ENCODE results near the gene ZNF136. TPM values are rescaled to one million over a fixed set of nuclear protein-coding genes. Genes with fewer than 3 reads are reported as not detected.

The ZNF136 gene
- polyA plus RNA-seq, 1 donor from 2014 or later, result 14.2 TPM

DNA sequence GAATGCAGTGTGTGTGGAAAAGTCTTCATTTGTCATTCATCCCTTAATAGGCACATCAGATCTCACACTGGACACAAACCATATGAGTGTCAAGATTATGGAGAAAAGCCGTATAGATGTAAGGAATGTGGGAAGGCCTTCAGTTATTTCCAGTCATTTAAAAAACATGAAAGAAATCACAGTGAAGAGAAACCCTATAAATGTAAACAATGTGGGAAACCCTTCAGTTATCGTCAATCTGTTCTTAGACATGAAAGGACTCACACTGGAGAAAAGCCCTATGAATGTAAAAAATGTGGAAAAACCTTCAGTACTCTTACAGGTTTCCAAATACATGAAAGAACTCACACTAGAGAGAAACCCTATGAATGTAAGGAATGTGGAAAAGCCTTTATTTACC, 45.3 kb downstream of the ZNF136 start:
- TF ChIP-seq MXI1 (conservative IDR thresholded peaks at IDR 0.05; ENCODE audit: poor library complexity, severe bottlenecking), result no peak
- no peak for TF ChIP-seq POLR2AphosphoS5 (IDR thresholded peaks at IDR 0.05)
- no peak for TF ChIP-seq REST (IDR thresholded peaks at IDR 0.05; ENCODE audit: borderline replicate concordance)
- TF ChIP-seq EZH2 (IDR thresholded peaks at IDR 0.05; ENCODE audit: borderline replicate concordance, insufficient read depth, low read length, poor library complexity, severe bottlenecking), result no peak
- TF ChIP-seq SMC3 (conservative IDR thresholded peaks at IDR 0.05; ENCODE audit: poor library complexity), result no peak
- no peak for TF ChIP-seq RAD21 (conservative IDR thresholded peaks at IDR 0.05)
- TF ChIP-seq EP300 (conservative IDR thresholded peaks at IDR 0.05; ENCODE audit: poor library complexity, severe bottlenecking), result no peak
- TF ChIP-seq TAF1 (IDR thresholded peaks at IDR 0.05; ENCODE audit: low read depth), result no peak

GRCh38 chr19:12217332-12217731, 54.4 kb downstream of the ZNF136 start:
- no peak for TF ChIP-seq RAD21 (conservative IDR thresholded peaks at IDR 0.05)
- no peak for TF ChIP-seq POLR2AphosphoS5 (IDR thresholded peaks at IDR 0.05)
- TF ChIP-seq EP300 (conservative IDR thresholded peaks at IDR 0.05; ENCODE audit: poor library complexity, severe bottlenecking), result no peak
- TF ChIP-seq EZH2 (IDR thresholded peaks at IDR 0.05; ENCODE audit: borderline replicate concordance, insufficient read depth, low read length, poor library complexity, severe bottlenecking), result no peak
- TF ChIP-seq, protein P1, sequence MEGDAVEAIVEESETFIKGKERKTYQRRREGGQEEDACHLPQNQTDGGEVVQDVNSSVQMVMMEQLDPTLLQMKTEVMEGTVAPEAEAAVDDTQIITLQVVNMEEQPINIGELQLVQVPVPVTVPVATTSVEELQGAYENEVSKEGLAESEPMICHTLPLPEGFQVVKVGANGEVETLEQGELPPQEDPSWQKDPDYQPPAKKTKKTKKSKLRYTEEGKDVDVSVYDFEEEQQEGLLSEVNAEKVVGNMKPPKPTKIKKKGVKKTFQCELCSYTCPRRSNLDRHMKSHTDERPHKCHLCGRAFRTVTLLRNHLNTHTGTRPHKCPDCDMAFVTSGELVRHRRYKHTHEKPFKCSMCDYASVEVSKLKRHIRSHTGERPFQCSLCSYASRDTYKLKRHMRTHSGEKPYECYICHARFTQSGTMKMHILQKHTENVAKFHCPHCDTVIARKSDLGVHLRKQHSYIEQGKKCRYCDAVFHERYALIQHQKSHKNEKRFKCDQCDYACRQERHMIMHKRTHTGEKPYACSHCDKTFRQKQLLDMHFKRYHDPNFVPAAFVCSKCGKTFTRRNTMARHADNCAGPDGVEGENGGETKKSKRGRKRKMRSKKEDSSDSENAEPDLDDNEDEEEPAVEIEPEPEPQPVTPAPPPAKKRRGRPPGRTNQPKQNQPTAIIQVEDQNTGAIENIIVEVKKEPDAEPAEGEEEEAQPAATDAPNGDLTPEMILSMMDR (IDR thresholded peaks at IDR 0.05; ENCODE audit: poor library complexity, severe bottlenecking), result no peak
- no peak for TF ChIP-seq REST (IDR thresholded peaks at IDR 0.05; ENCODE audit: borderline replicate concordance)
- TF ChIP-seq SMC3 (conservative IDR thresholded peaks at IDR 0.05; ENCODE audit: poor library complexity), result no peak
- TF ChIP-seq TAF1 (IDR thresholded peaks at IDR 0.05; ENCODE audit: low read depth), result no peak
- TF ChIP-seq MXI1 (conservative IDR thresholded peaks at IDR 0.05; ENCODE audit: poor library complexity, severe bottlenecking), result no peak
- Histone ChIP-seq H3K9me3 (ENCODE audit: low read length) (peaks cover 6% of the 10 kb centered on the region), H3K27ac (ENCODE audit: low read length) (no peak overlapping the region)

More for the DNA sequence above, 45.3 kb downstream of the ZNF136 start:
- H3K27me3 ChIP-seq (ENCODE audit: insufficient read depth, low read depth, low read length), result no peaks in the 10 kb centered on the region
- no peak overlapping the region for H3K4me3 ChIP-seq (ENCODE audit: low read length)
- peaks cover 12% of the 10 kb centered on the region for H3K9me3 ChIP-seq (ENCODE audit: low read length)
- no peaks in the 10 kb centered on the region for H3K9me2 ChIP-seq (ENCODE audit: insufficient read depth, low read length)
- no peak overlapping the region for H3K27ac ChIP-seq (ENCODE audit: low read length)
- H3K36me3 ChIP-seq (ENCODE audit: insufficient read depth, low read length), result peaks cover 6% of the 10 kb centered on the region
- H3K4me2 ChIP-seq (ENCODE audit: low read length), result no peak overlapping the region
- no peaks in the 10 kb centered on the region for H3K79me2 ChIP-seq (replicated peaks; ENCODE audit: insufficient read depth, low read length)
- H3F3A ChIP-seq (ENCODE audit: insufficient read depth, low read length, poor library complexity, severe bottlenecking), result no peaks in the 10 kb centered on the region
- H2AFZ ChIP-seq (ENCODE audit: low read depth, low read length), result no peak overlapping the region
- no peak overlapping the region for H3K9ac ChIP-seq (ENCODE audit: low read length)
- H4K20me1 ChIP-seq (ENCODE audit: insufficient read depth), result no peaks in the 10 kb centered on the region

More at GRCh38 chr19:12217332-12217731, 54.4 kb downstream of the ZNF136 start:
- no peaks in the 10 kb centered on the region for H3K27me3 ChIP-seq (ENCODE audit: insufficient read depth, low read depth, low read length)
- H3K4me3 ChIP-seq (ENCODE audit: low read length), result no peak overlapping the region
- no peaks in the 10 kb centered on the region for H3K79me2 ChIP-seq (replicated peaks; ENCODE audit: insufficient read depth, low read length)
- no peak overlapping the region for H2AFZ ChIP-seq (ENCODE audit: low read depth, low read length)
- H3K36me3 ChIP-seq (ENCODE audit: insufficient read depth, low read length), result no peaks in the 10 kb centered on the region
- no peaks in the 10 kb centered on the region for H3F3A ChIP-seq (ENCODE audit: insufficient read depth, low read length, poor library complexity, severe bottlenecking)
- H4K20me1 ChIP-seq (ENCODE audit: insufficient read depth), result no peaks in the 10 kb centered on the region
- no peak overlapping the region for H3K9ac ChIP-seq (ENCODE audit: low read length)
- no peaks in the 10 kb centered on the region for H3K9me2 ChIP-seq (ENCODE audit: insufficient read depth, low read length)
- no peak overlapping the region for H3K4me2 ChIP-seq (ENCODE audit: low read length)

All from neural cell (in vitro differentiated cells).